Measurements from ENCODE around the gene SECTM1. TPM values are rescaled to one million over a fixed set of nuclear protein-coding genes. Genes with fewer than 3 reads are reported as not detected.
"Not testable (repeated sequence)": the region's sequence is repeated elsewhere in the genome, so short reads cannot be mapped to it uniquely, and the experiment has no call there.

SECTM1 gene
- total RNA-seq, 1 experiment from 2014 or later: 3.2 TPM

GRCh38 chr17:82370471-82371332 is 37.1 kb upstream of the SECTM1 start:
- no peak for DNase-seq (ENCODE audit: low spot score)

GRCh38 chr17:82369211-82369610 is 35.6 kb upstream of the SECTM1 start:
- no peak for DNase-seq (ENCODE audit: low spot score)

GRCh38 chr17:82367724-82368524 is 34.4 kb upstream of the SECTM1 start:
- DNase-seq (ENCODE audit: low spot score): no peak

GRCh38 chr17:82366749-82367148 is 33.2 kb upstream of the SECTM1 start:
- DNase-seq (ENCODE audit: low spot score): no peak

- no peak for DNase-seq (ENCODE audit: low spot score)
These were observed 32.2 kb upstream of the SECTM1 start for GRCh38 chr17:82365606-82366295.

GRCh38 chr17:82361885-82362633 is 28.5 kb upstream of the SECTM1 start:
- DNase-seq (ENCODE audit: low spot score): no peak

GRCh38 chr17:82359451-82360074 is 26.0 kb upstream of the SECTM1 start:
- not testable (repeated sequence) for DNase-seq (ENCODE audit: low spot score)

- peak; percentile 21 for DNase-seq (ENCODE audit: low spot score)
These were observed 25.1 kb upstream of the SECTM1 start, which contains the start of gene TEX19 for GRCh38 chr17:82358465-82359350. TSS of gene TEX19 (plus strand) at chr17:82359247. CDS start at chr17:82362151, 2,904 bp downstream.

- DNase-seq (ENCODE audit: low spot score): no peak
These were observed 23.8 kb upstream of the SECTM1 start for GRCh38 chr17:82357394-82357793.

GRCh38 chr17:82356845-82357355 is 23.3 kb upstream of the SECTM1 start:
- DNase-seq (ENCODE audit: low spot score): no peak

GRCh38 chr17:82355770-82356427 is 22.3 kb upstream of the SECTM1 start:
- peak; percentile 76 for DNase-seq (ENCODE audit: low spot score)

- no peak for DNase-seq (ENCODE audit: low spot score)
These were observed 21.3 kb upstream of the SECTM1 start for GRCh38 chr17:82354804-82355308.

GRCh38 chr17:82353484-82353883 is 19.9 kb upstream of the SECTM1 start:
- DNase-seq (ENCODE audit: low spot score): no peak

- peak; percentile 91 for DNase-seq (ENCODE audit: low spot score)
These were observed 18.3 kb upstream of the SECTM1 start for GRCh38 chr17:82351713-82352488.

GRCh38 chr17:82351254-82351712 is 17.7 kb upstream of the SECTM1 start:
- DNase-seq (ENCODE audit: low spot score): no peak

GRCh38 chr17:82350182-82351030 is 16.8 kb upstream of the SECTM1 start:
- DNase-seq (ENCODE audit: low spot score): no peak

- DNase-seq (ENCODE audit: low spot score): no peak
These were observed 15.7 kb upstream of the SECTM1 start for GRCh38 chr17:82349287-82349701.

All from HT-29 (cell line).